Testis (tissue), 3 donors: ENCODE results near the gene RFX7. TPM values are rescaled to one million over a fixed set of nuclear protein-coding genes. Genes with fewer than 3 reads are reported as not detected.

Experiments
- DNase-seq: peaks from one replicate; pipeline ENCODE4 v3.0.0-alpha.2; 2019
- H3K27ac ChIP-seq, 2 donors: fragments of 200-600 bp; sonication (generic); one replicate each; pipeline ENCODE4 v1.5.1; 2019
- H3K27me3 ChIP-seq: fragments of 200-600 bp; sonication (generic); one replicate; pipeline ENCODE4 v1.5.1; 2019
- H3K36me3 ChIP-seq: fragments of 200-600 bp; sonication (generic); one replicate; pipeline ENCODE4 v1.5.1; 2017; ENCODE audit warnings: low read depth; ENCODE audit errors: missing control alignments
- H3K4me1 ChIP-seq: fragments of 200-600 bp; sonication (generic); one replicate; pipeline ENCODE4 v1.5.1; 2019
- H3K4me3 ChIP-seq, 2 donors: fragments of 200-600 bp; sonication (generic); one replicate each; pipeline ENCODE4 v1.5.1; 2017 to 2019
- H3K9me3 ChIP-seq: fragments of 200-600 bp; sonication (generic); one replicate; pipeline ENCODE4 v1.5.1; 2017
- CTCF ChIP-seq, 3 experiments: fragments of 450-650 bp in 2 of 3; fragments of 200-600 bp in 1 of 3; sonication (generic) in 1 of 3; IDR thresholded peaks; one replicate each; pipeline ENCODE4 v1.5.1; 2016 to 2019; ENCODE audit warnings: antibody characterized with exemption in 3 of 3, mild to moderate bottlenecking in 2 of 3, moderate library complexity in 1 of 3
- POLR2A ChIP-seq: fragments of 450-650 bp; IDR thresholded peaks from one replicate; pipeline ENCODE4 v1.6.1; 2017; ENCODE audit warnings: antibody characterized with exemption, mild to moderate bottlenecking, moderate library complexity
- WGBS, 2 donors: methylation state at CpG; one replicate each; pipeline ENCODE4 v1.1.5; 2018; 5-methylcytosine and 5-hydroxymethylcytosine counted together
- intact Hi-C: fragments of 100-400 bp; cut with DNase I; formaldehyde crosslinking; loops from one replicate; pipeline ENCODE4 v1.15.1; 2023; ENCODE audit warnings: low total_unique reads
- polyA plus RNA-seq: library from polyadenylated mRNA; stranded (reverse); fragments of 350-450 nt; fragmentation: Illumina TruSeq; extraction: RNeasy Lipid Tissue Mini Kit (QIAGEN cat#74804); gene quantifications from one replicate; pipeline ENCODE4 v1.2.3, GENCODE V29; 2014; ENCODE audit warnings: low read depth, low replicate concordance; ENCODE audit not compliant: insufficient read depth
- total RNA-seq, 2 donors: library from RNA; depleted of rRNA; stranded (reverse); fragments of >200 nt; gene quantifications; one replicate each; pipeline ENCODE4 v1.2.3, GENCODE V29; 2016

The RFX7 gene
- total and polyA plus RNA-seq, 3 donors from 2014 or later, result 17.5 to 21.6 (median 19.7) TPM

GRCh38 chr15:56228352-56228751, 15.3 kb downstream of the RFX7 start:
- TF ChIP-seq CTCF (IDR thresholded peaks at IDR 0.05), result no peak
- TF ChIP-seq POLR2A, result no peak
- intact Hi-C loops, result no loop called here
- no peak for DNase-seq

GRCh38 chr15:56227780-56228179, 15.9 kb downstream of the RFX7 start:
- H3K4me1 ChIP-seq, result no peaks in the 10 kb centered on the region
- no peak for TF ChIP-seq CTCF (IDR thresholded peaks at IDR 0.05)
- no peak for TF ChIP-seq POLR2A
- no peaks in the 10 kb centered on the region for H3K27me3 ChIP-seq
- DNase-seq, result no peak
- no peak overlapping the region for H3K4me3 ChIP-seq
- no peak overlapping the region for H3K27ac ChIP-seq
- WGBS, 2 donors, result 98% methylated on average over 2 of the region's 2 CpGs
- no peaks in the 10 kb centered on the region for H3K36me3 ChIP-seq
- no peaks in the 10 kb centered on the region for H3K9me3 ChIP-seq
- intact Hi-C loops, result no loop called here

More at GRCh38 chr15:56228352-56228751, 15.3 kb downstream of the RFX7 start:
- H3K27ac ChIP-seq, result no peak overlapping the region
- no peak overlapping the region for H3K4me3 ChIP-seq
- H3K27me3 ChIP-seq, result no peaks in the 10 kb centered on the region
- no peaks in the 10 kb centered on the region for H3K4me1 ChIP-seq
- no peaks in the 10 kb centered on the region for H3K36me3 ChIP-seq
- no peaks in the 10 kb centered on the region for H3K9me3 ChIP-seq

GRCh38 chr15:56227306-56227705, 16.4 kb downstream of the RFX7 start:
- H3K4me3 ChIP-seq, result no peak overlapping the region
- no peaks in the 10 kb centered on the region for H3K4me1 ChIP-seq
- no peaks in the 10 kb centered on the region for H3K9me3 ChIP-seq
- H3K27me3 ChIP-seq, result no peaks in the 10 kb centered on the region
- TF ChIP-seq CTCF (IDR thresholded peaks at IDR 0.05), result no peak
- intact Hi-C loops, result no loop called here
- no peaks in the 10 kb centered on the region for H3K36me3 ChIP-seq
- WGBS, 2 donors, result 94 to 96% methylated on average over 3 of the region's 3 CpGs
- H3K27ac ChIP-seq, result no peak overlapping the region
- DNase-seq, result no peak

- H3K27me3 ChIP-seq, result no peaks in the 10 kb centered on the region
- H3K4me1 ChIP-seq, result no peaks in the 10 kb centered on the region
- WGBS, 2 donors, result 95 to 100% methylated on average over 1 of the region's 1 CpG
- no peak for TF ChIP-seq CTCF (IDR thresholded peaks at IDR 0.05)
- TF ChIP-seq POLR2A, result no peak
- no peak for DNase-seq
- H3K4me3 ChIP-seq, result no peak overlapping the region
- H3K36me3 ChIP-seq, result no peaks in the 10 kb centered on the region
- no peak overlapping the region for H3K27ac ChIP-seq
- H3K9me3 ChIP-seq, result no peaks in the 10 kb centered on the region
- intact Hi-C loops, result no loop called here
These were observed 18.2 kb downstream of the RFX7 start for GRCh38 chr15:56225520-56225919.

- Histone ChIP-seq H3K4me1 (no peaks in the 10 kb centered on the region), H3K27ac (no peak overlapping the region), H3K36me3 (no peaks in the 10 kb centered on the region), H3K4me3 (no peak overlapping the region), H3K27me3 (no peaks in the 10 kb centered on the region), H3K9me3 (no peaks in the 10 kb centered on the region)
- intact Hi-C loops, result no loop called here
- no peak for TF ChIP-seq CTCF (IDR thresholded peaks at IDR 0.05)
- no peak for TF ChIP-seq POLR2A
- 95 to 96% methylated on average over 3 of the region's 3 CpGs for WGBS, 2 donors
- DNase-seq, result no peak
These were observed 21.4 kb downstream of the RFX7 start for GRCh38 chr15:56222302-56222701.
